Measurements from ENCODE around the gene GREB1L.

The GREB1L gene

GRCh38 chr18:21196426-21196825, 45.6 kb upstream of the GREB1L start:
- Histone ChIP-seq H3K9me3 (replicated peaks; ENCODE audit: insufficient read depth, low read length) (no peaks in the 10 kb centered on the region), H3K4me1 (ENCODE audit: low read length) (no peaks in the 10 kb centered on the region), H3K36me3 (replicated peaks; ENCODE audit: insufficient read depth, low read length) (no peaks in the 10 kb centered on the region), H3K27me3 (replicated peaks; ENCODE audit: insufficient read depth, low read length) (no peaks in the 10 kb centered on the region), H3K27ac (ENCODE audit: low read length) (no peak overlapping the region), H4K20me1 (ENCODE audit: insufficient read depth, low read length) (no peaks in the 10 kb centered on the region), H3F3A (ENCODE audit: insufficient read depth, low read length) (no peaks in the 10 kb centered on the region), H3K9me2 (replicated peaks; ENCODE audit: insufficient read depth, low read length) (no peaks in the 10 kb centered on the region), H3K79me2 (ENCODE audit: low read length) (no peaks in the 10 kb centered on the region), H2AFZ (ENCODE audit: low read length) (no peak overlapping the region), H3K4me2 (ENCODE audit: low read depth, low read length) (no peak overlapping the region), H3K9ac (ENCODE audit: low read length) (no peak overlapping the region), H3K4me3 (ENCODE audit: low read length) (no peak overlapping the region)
- DNase-seq = no peak
- no peak for TF ChIP-seq EZH2 (optimal IDR thresholded peaks at IDR 0.05; ENCODE audit: low read depth, low read length)
- TF ChIP-seq EZH2phosphoT487 (IDR thresholded peaks at IDR 0.05; ENCODE audit: low read length) = no peak
- no peak for TF ChIP-seq CTCF (IDR thresholded peaks at IDR 0.05; ENCODE audit: low read length)

DNA sequence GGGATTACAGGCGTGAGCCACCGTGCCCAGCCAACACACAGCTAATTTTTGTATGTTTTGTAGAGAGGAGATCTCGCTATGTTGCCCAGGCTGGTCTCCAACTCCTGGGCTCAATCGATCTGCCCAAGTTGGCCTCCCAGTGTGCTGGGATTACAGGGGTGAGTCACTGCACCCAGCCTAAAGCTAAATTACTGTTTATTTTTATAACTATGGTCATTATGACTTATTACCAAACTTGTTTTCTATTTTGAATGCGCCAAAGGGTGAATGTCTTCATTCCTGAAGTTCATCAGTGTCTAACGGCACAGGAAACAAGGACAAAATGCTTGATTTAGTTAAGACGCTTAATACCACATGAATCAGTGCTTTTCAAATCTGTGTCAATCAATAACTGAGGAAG, 38.9 kb upstream of the GREB1L start:
- Histone ChIP-seq H3K79me2 (ENCODE audit: low read length) (no peaks in the 10 kb centered on the region), H3K4me1 (ENCODE audit: low read length) (no peaks in the 10 kb centered on the region), H3K9ac (ENCODE audit: low read length) (no peak overlapping the region), H3K27me3 (replicated peaks; ENCODE audit: insufficient read depth, low read length) (no peaks in the 10 kb centered on the region), H3F3A (ENCODE audit: insufficient read depth, low read length) (no peaks in the 10 kb centered on the region), H3K9me3 (replicated peaks; ENCODE audit: insufficient read depth, low read length) (no peaks in the 10 kb centered on the region), H3K9me2 (replicated peaks; ENCODE audit: insufficient read depth, low read length) (no peaks in the 10 kb centered on the region), H3K36me3 (replicated peaks; ENCODE audit: insufficient read depth, low read length) (no peaks in the 10 kb centered on the region), H3K4me3 (ENCODE audit: low read length) (no peak overlapping the region), H3K27ac (ENCODE audit: low read length) (no peak overlapping the region), H4K20me1 (ENCODE audit: insufficient read depth, low read length) (no peaks in the 10 kb centered on the region), H3K4me2 (ENCODE audit: low read depth, low read length) (no peak overlapping the region), H2AFZ (ENCODE audit: low read length) (no peak overlapping the region)
- TF ChIP-seq EZH2phosphoT487 (IDR thresholded peaks at IDR 0.05; ENCODE audit: low read length) (no peak), CTCF (IDR thresholded peaks at IDR 0.05; ENCODE audit: low read length) (no peak), EZH2 (optimal IDR thresholded peaks at IDR 0.05; ENCODE audit: low read depth, low read length) (no peak)
- no peak for DNase-seq

GRCh38 chr18:21203542-21204241, 38.3 kb upstream of the GREB1L start:
- no peaks in the 10 kb centered on the region for H3K4me1 ChIP-seq (ENCODE audit: low read length)
- no peaks in the 10 kb centered on the region for H4K20me1 ChIP-seq (ENCODE audit: insufficient read depth, low read length)
- H3K9ac ChIP-seq (ENCODE audit: low read length) = no peak overlapping the region
- no peak overlapping the region for H2AFZ ChIP-seq (ENCODE audit: low read length)
- no peak overlapping the region for H3K4me3 ChIP-seq (ENCODE audit: low read length)
- H3K79me2 ChIP-seq (ENCODE audit: low read length) = no peaks in the 10 kb centered on the region
- no peak overlapping the region for H3K27ac ChIP-seq (ENCODE audit: low read length)
- H3K9me2 ChIP-seq (replicated peaks; ENCODE audit: insufficient read depth, low read length) = no peaks in the 10 kb centered on the region
- H3F3A ChIP-seq (ENCODE audit: insufficient read depth, low read length) = no peaks in the 10 kb centered on the region
- no peak for DNase-seq
- H3K9me3 ChIP-seq (replicated peaks; ENCODE audit: insufficient read depth, low read length) = no peaks in the 10 kb centered on the region
- no peaks in the 10 kb centered on the region for H3K27me3 ChIP-seq (replicated peaks; ENCODE audit: insufficient read depth, low read length)
- H3K4me2 ChIP-seq (ENCODE audit: low read depth, low read length) = no peak overlapping the region
- no peaks in the 10 kb centered on the region for H3K36me3 ChIP-seq (replicated peaks; ENCODE audit: insufficient read depth, low read length)
- no peak for TF ChIP-seq EZH2 (optimal IDR thresholded peaks at IDR 0.05; ENCODE audit: low read depth, low read length)
- TF ChIP-seq CTCF (IDR thresholded peaks at IDR 0.05; ENCODE audit: low read length) = no peak
- no peak for TF ChIP-seq EZH2phosphoT487 (IDR thresholded peaks at IDR 0.05; ENCODE audit: low read length)
